Right lobe of liver (tissue), 6 donors: Measurements from ENCODE around the gene PARD6G. TPM values are rescaled to one million over a fixed set of nuclear protein-coding genes. Genes with fewer than 3 reads are reported as not detected.
"Not testable (repeated sequence)": the region's sequence is repeated elsewhere in the genome, so short reads cannot be mapped to it uniquely, and the experiment has no call there.

Source experiments
- ATAC-seq, 4 donors: fragments of 200-7000 bp; cut with Tn5 transposase; one replicate each; pipeline ENCODE4 v1.9.1; 2020; ENCODE audit warnings: mild to moderate bottlenecking in 4 of 4, moderate library complexity in 4 of 4
- DNase-seq, 3 donors: peaks; one replicate each; pipeline ENCODE4 v3.0.0-alpha.2; 2020
- H3K27ac ChIP-seq, 3 donors: fragments of 200-600 bp; one replicate each; pipeline ENCODE4 v1.8.0; 2022
- H3K27me3 ChIP-seq, 2 donors: fragments of 200-600 bp; one replicate each; pipeline ENCODE4 v1.8.0; 2022
- H3K36me3 ChIP-seq, 4 donors: fragments of 200-600 bp; sonication (generic) in 1 of 4; one replicate each; pipeline versions ENCODE4 v1.5.1 to v1.8.0; 2017 to 2022; ENCODE audit warnings: control low read depth in 1 of 4
- H3K4me1 ChIP-seq, 4 donors: fragments of 200-600 bp; sonication (generic) in 1 of 4; one replicate each; pipeline versions ENCODE4 v1.5.1 to v1.8.0; 2017 to 2022; ENCODE audit warnings: control low read depth in 1 of 4
- H3K4me3 ChIP-seq, 3 donors: fragments of 200-600 bp; one replicate each; pipeline ENCODE4 v1.8.0; 2022
- H3K9me3 ChIP-seq, 4 donors: fragments of 200-600 bp; sonication (generic) in 1 of 4; one replicate each; pipeline versions ENCODE4 v1.5.1 to v1.8.0; 2017 to 2022; ENCODE audit warnings: control low read depth in 1 of 4
- POLR2A ChIP-seq: fragments of 450-650 bp; IDR thresholded peaks from one replicate; pipeline ENCODE4 v1.6.1; 2017; ENCODE audit warnings: antibody characterized with exemption, mild to moderate bottlenecking
- WGBS: methylation state at CpG from one replicate; pipeline ENCODE4 v1.1.6; 2018; ENCODE audit warnings: low coverage, low lambda C conversion rate; ENCODE audit not compliant: insufficient coverage; ENCODE audit errors: missing lambda C conversion rate; 5-methylcytosine and 5-hydroxymethylcytosine counted together
- intact Hi-C, 2 donors: fragments of 100-400 bp; cut with DNase I; formaldehyde crosslinking; loops; one replicate each; pipeline versions ENCODE4 v1.11.2 to v1.14.1; 2022
- total RNA-seq, 6 experiments: library from RNA; depleted of rRNA in 2 of 6; stranded (reverse); fragments of >200 nt in 2 of 6; fragmentation: NEBNext Ultra II Directional in 3 of 6; extraction: Animal tissue kit (Norgen Biotek cat#: 25700) in 3 of 6; gene quantifications; one replicate each; pipeline versions ENCODE4 v1.1.0 to v1.2.4, GENCODE V29; 2016 to 2023
- TF ChIP-seq, protein P1 (sequence below), 4 donors: fragments of 200-600 bp in 3 of 4; fragments of 450-650 bp in 1 of 4; IDR thresholded peaks; one replicate each; pipeline versions ENCODE4 v1.5.1 to v1.8.0; 2016 to 2022; ENCODE audit warnings: antibody characterized with exemption in 4 of 4, mild to moderate bottlenecking in 2 of 4
- donor health status: DM: no; HTN: yes; CAD: no.
- donor health status: DM: no; HTN: no; CAD: no.
- donor health status: DM: no; HTN: no; CAD: no.
- donor health status: DM: no; HTN: yes; CAD: no.
- donor health status: DM: no; HTN: yes; CAD: no.

The PARD6G gene
- total RNA-seq, 6 experiments from 2014 or later = 1.1 to 5.5 (median 2.1) TPM

GRCh38 chr18:80228051-80228848 lies 19.1 kb downstream of the PARD6G start:
- no peak for DNase-seq
- H3K27ac ChIP-seq = no peak overlapping the region
- TF ChIP-seq, protein P1, sequence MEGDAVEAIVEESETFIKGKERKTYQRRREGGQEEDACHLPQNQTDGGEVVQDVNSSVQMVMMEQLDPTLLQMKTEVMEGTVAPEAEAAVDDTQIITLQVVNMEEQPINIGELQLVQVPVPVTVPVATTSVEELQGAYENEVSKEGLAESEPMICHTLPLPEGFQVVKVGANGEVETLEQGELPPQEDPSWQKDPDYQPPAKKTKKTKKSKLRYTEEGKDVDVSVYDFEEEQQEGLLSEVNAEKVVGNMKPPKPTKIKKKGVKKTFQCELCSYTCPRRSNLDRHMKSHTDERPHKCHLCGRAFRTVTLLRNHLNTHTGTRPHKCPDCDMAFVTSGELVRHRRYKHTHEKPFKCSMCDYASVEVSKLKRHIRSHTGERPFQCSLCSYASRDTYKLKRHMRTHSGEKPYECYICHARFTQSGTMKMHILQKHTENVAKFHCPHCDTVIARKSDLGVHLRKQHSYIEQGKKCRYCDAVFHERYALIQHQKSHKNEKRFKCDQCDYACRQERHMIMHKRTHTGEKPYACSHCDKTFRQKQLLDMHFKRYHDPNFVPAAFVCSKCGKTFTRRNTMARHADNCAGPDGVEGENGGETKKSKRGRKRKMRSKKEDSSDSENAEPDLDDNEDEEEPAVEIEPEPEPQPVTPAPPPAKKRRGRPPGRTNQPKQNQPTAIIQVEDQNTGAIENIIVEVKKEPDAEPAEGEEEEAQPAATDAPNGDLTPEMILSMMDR (IDR thresholded peaks at IDR 0.05) = no peak
- TF ChIP-seq POLR2A = no peak
- no peak for ATAC-seq
- no peaks in the 10 kb centered on the region for H3K4me1 ChIP-seq
- H3K27me3 ChIP-seq = no peaks in the 10 kb centered on the region
- intact Hi-C loops = no loop called here
- 88% methylated on average over 9 of the region's 18 CpGs for WGBS
- no peak overlapping the region for H3K4me3 ChIP-seq
- no peaks in the 10 kb centered on the region for H3K36me3 ChIP-seq
- no peaks in the 10 kb centered on the region for H3K9me3 ChIP-seq

DNA sequence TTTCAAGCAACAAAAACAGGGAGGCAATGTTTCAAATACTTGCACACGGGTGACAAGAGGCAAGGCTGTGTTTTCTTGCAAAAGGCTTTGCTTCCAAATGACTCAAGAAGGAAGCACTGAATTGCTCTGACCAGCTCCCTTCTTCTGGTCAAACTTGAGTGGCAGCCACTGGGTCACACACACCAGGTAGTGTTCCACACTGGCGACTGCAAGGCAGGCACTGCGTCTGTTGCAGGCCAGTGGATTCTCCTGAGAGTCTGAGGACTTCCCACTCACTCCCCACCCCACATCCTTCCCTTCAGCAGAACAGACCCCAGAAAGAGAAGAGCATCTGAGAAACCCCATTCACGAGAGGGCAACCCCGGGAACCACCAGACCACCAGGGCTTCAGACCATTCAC lies 19.8 kb downstream of the PARD6G start:
- no peaks in the 10 kb centered on the region for H3K36me3 ChIP-seq
- DNase-seq (no peak), ATAC-seq (no peak)
- WGBS = 93% methylated on average over 3 of the region's 5 CpGs
- H3K4me3 ChIP-seq = no peak overlapping the region
- intact Hi-C loops = no loop called here
- no peaks in the 10 kb centered on the region for H3K9me3 ChIP-seq
- no peak overlapping the region for H3K27ac ChIP-seq
- no peak for TF ChIP-seq POLR2A
- TF ChIP-seq, protein P1 (IDR thresholded peaks at IDR 0.05) = no peak
- no peaks in the 10 kb centered on the region for H3K4me1 ChIP-seq
- H3K27me3 ChIP-seq = no peaks in the 10 kb centered on the region

GRCh38 chr18:80225685-80226084 lies 21.6 kb downstream of the PARD6G start:
- intact Hi-C loops = no loop called here
- ATAC-seq (no peak), DNase-seq (no peak)
- H3K27ac ChIP-seq = no peak overlapping the region
- H3K4me1 ChIP-seq = no peaks in the 10 kb centered on the region
- no peak overlapping the region for H3K4me3 ChIP-seq
- TF ChIP-seq POLR2A = no peak
- TF ChIP-seq, protein P1 (IDR thresholded peaks at IDR 0.05) = no peak
- 63% methylated on average over 4 of the region's 4 CpGs for WGBS
- no peaks in the 10 kb centered on the region for H3K9me3 ChIP-seq
- H3K36me3 ChIP-seq = no peaks in the 10 kb centered on the region
- no peaks in the 10 kb centered on the region for H3K27me3 ChIP-seq

DNA sequence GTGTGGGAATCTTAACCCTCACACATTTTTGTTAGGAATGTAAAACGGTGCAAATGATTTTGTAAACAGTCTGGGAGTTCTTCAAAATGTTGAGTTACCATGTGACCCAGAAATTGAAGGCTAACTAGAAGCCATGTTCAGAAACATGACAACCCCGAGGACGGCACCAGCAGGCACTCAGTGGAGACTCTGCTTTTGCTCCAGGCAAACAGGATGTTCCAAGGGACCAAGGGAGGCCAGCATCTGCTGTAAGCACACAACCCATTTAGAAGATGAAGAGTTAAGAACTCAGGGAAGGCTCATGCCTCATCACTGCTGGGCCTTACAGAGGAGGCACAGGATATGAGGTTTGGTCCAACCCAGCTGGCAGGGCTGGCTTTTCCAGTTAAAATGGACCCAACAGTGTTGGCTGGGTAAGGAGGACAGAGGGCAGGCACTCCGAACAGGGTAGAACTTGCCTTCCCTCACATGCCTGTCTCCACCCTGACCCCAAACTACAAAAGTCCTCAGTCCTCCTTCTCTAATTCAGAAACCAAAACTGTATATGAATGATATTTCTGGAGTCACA lies 23.6 kb downstream of the PARD6G start:
- TF ChIP-seq, protein P1 (IDR thresholded peaks at IDR 0.05) = no peak
- TF ChIP-seq POLR2A = no peak
- H3K36me3 ChIP-seq = no peaks in the 10 kb centered on the region
- WGBS = 57% methylated on average over 4 of the region's 4 CpGs
- no peak overlapping the region for H3K27ac ChIP-seq
- H3K4me1 ChIP-seq = no peaks in the 10 kb centered on the region
- DNase-seq (no peak), ATAC-seq (no peak)
- no peaks in the 10 kb centered on the region for H3K27me3 ChIP-seq
- no peak overlapping the region for H3K4me3 ChIP-seq
- no peaks in the 10 kb centered on the region for H3K9me3 ChIP-seq
- intact Hi-C loops = no loop called here

DNA sequence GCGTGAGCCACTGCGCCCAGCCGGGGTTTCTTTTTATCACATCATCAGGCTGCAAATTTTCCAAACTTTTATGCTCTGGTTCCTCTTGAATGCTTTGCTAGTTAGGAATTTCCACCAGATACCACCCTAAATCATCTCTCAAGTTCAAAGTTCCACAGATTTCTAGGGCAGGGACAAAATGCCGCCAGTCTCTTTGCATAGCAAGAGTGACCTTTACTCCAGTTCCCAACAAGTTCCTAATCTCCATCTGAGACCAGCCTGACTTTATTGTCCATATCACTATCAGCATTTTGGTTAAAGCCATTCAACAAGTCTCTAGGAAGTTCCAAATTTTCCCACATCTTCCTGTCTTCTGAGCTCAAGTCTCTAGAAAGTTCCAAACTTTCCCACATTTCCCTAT lies 27.8 kb downstream of the PARD6G start:
- H3K27ac ChIP-seq, H3K4me1 ChIP-seq, H3K36me3 ChIP-seq, ATAC-seq, H3K4me3 ChIP-seq, H3K9me3 ChIP-seq, H3K27me3 ChIP-seq, intact Hi-C loops, DNase-seq: not testable (repeated sequence)
- WGBS = 79% methylated on average over 4 of the region's 4 CpGs
